T-cell (primary cell): ENCODE data around the gene TSPEAR. TPM values are rescaled to one million over a fixed set of nuclear protein-coding genes. Genes with fewer than 3 reads are reported as not detected.
A peak's percentile ranks its signal among the peaks of the same experiment; 100 is the strongest.

Source experiments
- ATAC-seq, 4 experiments: fragments of 200-7000 bp in 3 of 4; fragments of 150-1000 bp in 1 of 4; cut with Tn5 transposase; replicated peaks in 1 of 4; 1 replicate in 3 of 4; 2 replicates in 1 of 4; pipeline ENCODE4 v1.10.0; 2021; ENCODE audit warnings: moderate library complexity in 3 of 4, mild to moderate bottlenecking in 2 of 4, moderate number of reproducible peaks in 1 of 4
- CTCF ChIA-PET, 2 donors: fragments of 300-600 bp; sonication (Branson Sonifier 250); formaldehyde crosslinking; loops; one replicate each; lab custom pipeline; 2022; ENCODE audit warnings: antibody characterized with exemption in 2 of 2; lab: Charles Lee
- POLR2A ChIA-PET, 2 donors: fragments of 300-600 bp; sonication (Branson Sonifier 250); formaldehyde crosslinking; loops; one replicate each; lab custom pipeline; 2022; ENCODE audit warnings: antibody characterized with exemption in 2 of 2; lab: Charles Lee
- DNase-seq, 35 experiments: peaks; one replicate each; pipeline versions ENCODE4 v3.0.0 to v3.0.0-alpha.2; 2013 to 2023
- H3K27ac ChIP-seq: one replicate; pipeline ENCODE4 v1.5.1; 2013; ENCODE audit warnings: low read length
- H3K27me3 ChIP-seq, 2 experiments: replicated peaks in 1 of 2; 1 replicate in 1 of 2; 2 replicates in 1 of 2; pipeline versions ENCODE4 v1.6.1 to v1.7.0; 2013; ENCODE audit warnings: low read length in 1 of 2, mixed read lengths in 1 of 2; ENCODE audit not compliant: control insufficient read depth in 2 of 2, insufficient read depth in 2 of 2; ENCODE audit errors: extremely low read depth in 1 of 2
- H3K36me3 ChIP-seq, 2 donors: 1 replicate in 1 of 2; 2 replicates in 1 of 2; pipeline versions ENCODE4 v1.6.1 to v1.7.0; 2013; ENCODE audit warnings: low read length in 1 of 2; ENCODE audit not compliant: control insufficient read depth in 2 of 2, insufficient read depth in 1 of 2; ENCODE audit errors: extremely low read depth in 1 of 2
- H3K4me1 ChIP-seq, 2 experiments: 1 replicate in 1 of 2; 2 replicates in 1 of 2; pipeline versions ENCODE4 v1.6.1 to v1.7.0; 2013; ENCODE audit warnings: low read length in 2 of 2, mixed read lengths in 1 of 2; ENCODE audit not compliant: insufficient read depth in 2 of 2, control insufficient read depth in 1 of 2; ENCODE audit errors: extremely low read depth in 1 of 2
- H3K4me3 ChIP-seq, 2 donors: 1 replicate in 1 of 2; 2 replicates in 1 of 2; pipeline versions ENCODE4 v1.5.1 to v1.7.0; 2013; ENCODE audit warnings: mild to moderate bottlenecking in 2 of 2, low read length in 1 of 2, moderate library complexity in 1 of 2; ENCODE audit not compliant: control insufficient read depth in 1 of 2; ENCODE audit errors: extremely low read depth in 1 of 2
- H3K9me3 ChIP-seq: 2 replicates; pipeline ENCODE4 v1.7.0; 2013
- H3K27ac Mint-ChIP-seq, 2 donors: one replicate each; pipeline ENCODE4 v1.8.0; 2020 to 2021; ENCODE audit warnings: mild to moderate bottlenecking in 2 of 2, mixed read lengths in 2 of 2
- H3K27me3 Mint-ChIP-seq, 2 donors: one replicate each; pipeline ENCODE4 v1.8.0; 2021 to 2022; ENCODE audit warnings: mixed read lengths in 2 of 2
- H3K36me3 Mint-ChIP-seq: one replicate; pipeline ENCODE4 v1.8.0; 2021; ENCODE audit warnings: mixed read lengths
- H3K4me1 Mint-ChIP-seq, 3 donors: one replicate each; pipeline ENCODE4 v1.8.0; 2020 to 2022; ENCODE audit warnings: mixed read lengths in 3 of 3, mild to moderate bottlenecking in 1 of 3
- H3K4me3 Mint-ChIP-seq, 3 donors: one replicate each; pipeline ENCODE4 v1.8.0; 2020 to 2022; ENCODE audit warnings: mild to moderate bottlenecking in 3 of 3, mixed read lengths in 3 of 3, moderate library complexity in 3 of 3
- H3K9me3 Mint-ChIP-seq, 3 donors: one replicate each; pipeline ENCODE4 v1.8.0; 2020 to 2022; ENCODE audit warnings: mixed read lengths in 3 of 3
- WGBS: methylation state at CpG from one replicate; pipeline ENCODE4 v1.1.5; 2013; ENCODE audit warnings: missing lambda C conversion rate; ENCODE audit not compliant: insufficient coverage; 5-methylcytosine and 5-hydroxymethylcytosine counted together
- total RNA-seq, 35 experiments: library from RNA in 6 of 35; stranded (reverse) in 6 of 35; fragments of 120-200 nt in 1 of 35; gene quantifications; one replicate each; pipeline versions ENCODE4 v1.2.1 to v1.2.4 and lab custom pipeline; 2013 to 2026

TSPEAR gene
- total RNA-seq, 5 donors from 2014 or later (not counting 1 experiment from before 2014, with no cell fraction given), result not detected

DNA sequence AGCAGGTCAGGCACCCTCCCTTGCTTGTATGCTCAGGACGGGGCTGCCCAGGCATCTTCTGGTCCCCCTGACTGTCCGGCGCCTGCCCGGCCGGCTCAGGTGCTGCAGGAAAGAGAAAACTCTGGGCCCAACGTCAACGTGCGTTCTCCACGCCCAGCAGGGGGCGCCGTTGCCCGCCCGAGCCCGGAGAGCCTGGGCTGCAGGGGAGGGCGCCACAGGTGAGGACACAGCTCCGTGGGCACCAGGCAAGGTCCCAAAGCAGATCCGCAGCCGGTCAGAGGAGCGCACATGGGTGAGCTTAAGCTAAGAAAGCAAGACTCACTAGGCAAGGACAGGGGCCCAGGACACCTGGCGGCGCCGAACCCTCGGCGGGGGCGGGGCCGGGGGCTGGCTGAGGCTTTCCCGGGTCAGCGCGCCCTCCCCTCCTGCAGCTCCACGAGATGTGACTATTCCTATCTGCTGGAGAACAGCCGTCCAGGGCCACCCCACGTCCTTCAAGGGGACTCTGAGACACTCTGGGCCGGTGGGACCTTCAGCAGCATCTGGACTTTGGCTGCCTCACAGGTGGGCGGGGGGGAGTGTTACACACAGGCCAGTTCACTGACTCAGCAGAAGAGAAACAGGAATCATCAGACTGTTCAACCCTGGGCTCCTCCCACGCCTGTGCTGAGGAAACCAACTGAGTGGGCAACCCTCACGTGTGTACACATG is 200.7 kb downstream of the TSPEAR start:
- Mint-ChIP-seq H3K9me3 (no peaks in the 10 kb centered on the region), H3K4me3 (peak overlapping the region; percentile 39 to 55 (median 46))
- POLR2A ChIA-PET, result no interaction called here

DNA sequence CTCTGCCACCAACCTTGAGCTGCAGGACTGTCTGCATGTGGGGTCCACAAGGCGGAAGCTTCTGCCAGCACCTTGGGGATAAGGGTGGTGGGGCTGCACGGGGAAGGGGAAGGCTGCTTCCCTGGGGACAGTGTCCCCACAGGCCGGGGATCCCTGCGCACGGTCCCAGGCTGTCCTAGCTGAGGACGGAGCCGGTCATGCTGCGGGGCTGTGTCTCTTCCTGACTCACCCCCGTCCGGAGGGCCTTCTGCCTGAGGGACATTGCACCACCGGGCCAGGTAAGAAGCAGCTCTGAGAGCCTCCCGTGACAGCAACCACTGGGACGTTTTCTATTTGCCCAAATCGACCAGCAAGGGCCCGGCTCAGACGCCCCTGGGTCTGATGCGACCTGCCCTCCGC is 201.3 kb downstream of the TSPEAR start:
- Histone ChIP-seq H3K27me3 (peaks cover 0 to 30% of the 10 kb centered on the region in 2 experiments), H3K4me3 (peak overlapping the region in 1 of 2 donors; percentile 48), H3K9me3 (no peaks in the 10 kb centered on the region), H3K27ac (no peak overlapping the region), H3K36me3 (no peaks in the 10 kb centered on the region), H3K4me1 (peaks cover 0 to 16% of the 10 kb centered on the region in 2 experiments)
- ChIA-PET CTCF (interaction anchor here (0.6 to 2.5 kb wide), 10 partner anchors 9 to 460 kb away, joined by 3 to 33 read pairs (median 4); partner anchors contain the start of gene UBE2G2 (in 1 of the 2)), POLR2A (no interaction called here)
- Mint-ChIP-seq H3K9me3 (no peaks in the 10 kb centered on the region), H3K27ac (no peak overlapping the region), H3K27me3 (no peaks in the 10 kb centered on the region), H3K4me3 (peak overlapping the region in 1 of 3 donors; percentile 46), H3K4me1 (peaks cover 0 to 6% (median 4%) of the 10 kb centered on the region in 3 donors), H3K36me3 (no peaks in the 10 kb centered on the region)
- DNase-seq (no peak), ATAC-seq (peak in 1 of 4 experiments; percentile 13)
- WGBS, result 57% methylated on average over 18 of the region's 18 CpGs

More for the DNA sequence above, 200.7 kb downstream of the TSPEAR start:
- H3K4me3 ChIP-seq, result peak overlapping the region; percentile 48 to 53
- Mint-ChIP-seq H3K36me3 (no peaks in the 10 kb centered on the region), H3K27ac (no peak overlapping the region), H3K4me1 (peaks cover 0 to 6% (median 4%) of the 10 kb centered on the region in 3 donors), H3K27me3 (no peaks in the 10 kb centered on the region)
- H3K27ac ChIP-seq, result no peak overlapping the region
- peaks cover 0 to 16% of the 10 kb centered on the region in 2 experiments for H3K4me1 ChIP-seq
- H3K36me3 ChIP-seq, result no peaks in the 10 kb centered on the region
- CTCF ChIA-PET, result interaction anchor here (0.6 to 2.5 kb wide), 11 partner anchors 9 to 618 kb away, joined by 3 to 33 read pairs (median 4); partner anchors contain the start of gene UBE2G2 (in 1 of the 2)
- no peaks in the 10 kb centered on the region for H3K9me3 ChIP-seq
- DNase-seq (peak; percentile 49 to 91 (median 77)), ATAC-seq (peak; percentile 85 to 97 (median 92))
- 3% methylated on average over 36 of the region's 36 CpGs for WGBS
- peaks cover 0 to 30% of the 10 kb centered on the region in 2 experiments for H3K27me3 ChIP-seq

GRCh38 chr21:44509539-44509938 is 201.8 kb downstream of the TSPEAR start:
- 71% methylated on average over 10 of the region's 12 CpGs for WGBS
- H3K27ac ChIP-seq, result no peak overlapping the region
- peaks cover 0 to 30% of the 10 kb centered on the region in 2 experiments for H3K27me3 ChIP-seq
- H3K9me3 ChIP-seq, result no peaks in the 10 kb centered on the region
- Mint-ChIP-seq H3K36me3 (no peaks in the 10 kb centered on the region), H3K4me3 (no peak overlapping the region), H3K27me3 (no peaks in the 10 kb centered on the region), H3K9me3 (no peaks in the 10 kb centered on the region), H3K27ac (no peak overlapping the region), H3K4me1 (peaks cover 0 to 6% (median 4%) of the 10 kb centered on the region in 3 donors)
- DNase-seq, result no peak
- CTCF ChIA-PET, result interaction anchor here (0.6 to 2.5 kb wide), 7 partner anchors 10 to 459 kb away, joined by 3 to 33 read pairs (median 6); no protein-coding TSS in a partner anchor
- no peak overlapping the region for H3K4me3 ChIP-seq
- H3K36me3 ChIP-seq, result no peaks in the 10 kb centered on the region
- ATAC-seq, result no peak
- POLR2A ChIA-PET, result no interaction called here
- H3K4me1 ChIP-seq, result peaks cover 0 to 16% of the 10 kb centered on the region in 2 experiments

DNA sequence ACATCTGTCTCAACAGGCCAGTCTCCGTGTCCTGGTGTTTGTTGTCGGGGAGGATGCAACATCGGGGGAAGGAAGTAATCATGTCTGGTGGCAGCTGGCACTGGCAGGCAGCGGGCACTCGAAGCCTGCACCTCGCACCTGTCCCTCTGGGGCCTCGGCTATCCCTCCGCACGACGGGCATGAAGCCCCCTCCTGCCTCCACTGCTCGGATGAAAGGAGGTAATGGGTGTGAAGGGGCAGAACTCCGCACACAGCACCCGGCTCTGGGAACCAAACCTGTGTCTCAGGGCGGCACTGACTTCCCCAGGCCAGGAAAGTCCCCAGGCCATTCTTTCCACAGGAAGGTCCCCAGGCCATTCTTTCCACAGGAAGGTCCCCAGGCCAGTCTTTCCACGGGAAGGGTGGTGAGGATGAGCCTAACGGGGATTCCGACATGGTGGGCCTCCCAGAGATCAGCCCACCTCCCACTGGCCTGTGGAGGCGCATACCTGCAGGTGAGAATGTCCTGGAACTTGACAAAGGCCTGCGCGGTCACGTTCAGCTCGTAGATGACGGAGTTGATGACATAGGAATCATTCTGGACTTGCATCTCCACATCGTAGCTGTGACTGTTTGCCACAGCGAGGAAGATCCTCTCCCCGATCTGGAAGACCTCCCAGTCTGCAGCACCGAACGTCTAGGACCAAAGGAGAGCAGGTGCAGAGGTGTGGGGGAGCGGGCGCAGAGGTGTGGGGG is 202.5 kb downstream of the TSPEAR start:
- Mint-ChIP-seq H3K4me1 (peaks cover 0 to 9% (median 5%) of the 10 kb centered on the region in 3 donors), H3K27ac (no peak overlapping the region), H3K9me3 (no peaks in the 10 kb centered on the region), H3K36me3 (no peaks in the 10 kb centered on the region), H3K4me3 (no peak overlapping the region), H3K27me3 (no peaks in the 10 kb centered on the region)
- H3K4me1 ChIP-seq, result peaks cover 0 to 22% of the 10 kb centered on the region in 2 experiments
- 86% methylated on average over 13 of the region's 30 CpGs for WGBS
- no peaks in the 10 kb centered on the region for H3K36me3 ChIP-seq
- H3K27me3 ChIP-seq, result peaks cover 0 to 30% of the 10 kb centered on the region in 2 experiments
- H3K9me3 ChIP-seq, result no peaks in the 10 kb centered on the region
- H3K27ac ChIP-seq, result no peak overlapping the region
- POLR2A ChIA-PET, result no interaction called here
- ATAC-seq, result no peak
- CTCF ChIA-PET, result interaction anchor here (2.0 to 2.5 kb wide), 2 partner anchors 233 to 284 kb away, joined by 9 to 33 read pairs; no protein-coding TSS in a partner anchor
- H3K4me3 ChIP-seq, result no peak overlapping the region
- DNase-seq, result no peak

DNA sequence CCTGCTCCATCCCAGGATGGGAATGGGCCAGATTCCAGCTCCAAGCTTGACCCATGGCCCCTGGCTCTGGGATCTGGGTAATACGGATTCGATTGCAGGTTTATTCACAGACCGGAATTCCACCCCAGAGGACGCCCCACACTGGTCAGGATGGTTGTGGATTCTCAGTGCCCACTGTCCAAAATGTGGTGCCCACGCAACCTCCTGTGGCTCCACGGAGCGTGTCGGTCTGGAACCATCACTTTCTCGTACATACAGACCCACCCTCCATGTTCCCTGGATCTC is 203.0 kb downstream of the TSPEAR start:
- Mint-ChIP-seq H3K27ac (no peak overlapping the region), H3K4me3 (no peak overlapping the region), H3K36me3 (no peaks in the 10 kb centered on the region), H3K4me1 (peaks cover 0 to 11% (median 8%) of the 10 kb centered on the region in 3 donors), H3K9me3 (no peaks in the 10 kb centered on the region), H3K27me3 (no peaks in the 10 kb centered on the region)
- Histone ChIP-seq H3K4me1 (peaks cover 0 to 25% of the 10 kb centered on the region in 2 experiments), H3K4me3 (no peak overlapping the region), H3K9me3 (no peaks in the 10 kb centered on the region), H3K27ac (no peak overlapping the region), H3K27me3 (peaks cover 0 to 30% of the 10 kb centered on the region in 2 experiments), H3K36me3 (no peaks in the 10 kb centered on the region)
- ChIA-PET CTCF (no interaction called here), POLR2A (no interaction called here)
- WGBS, result 86% methylated on average over 9 of the region's 9 CpGs
- DNase-seq (no peak), ATAC-seq (no peak)

DNA sequence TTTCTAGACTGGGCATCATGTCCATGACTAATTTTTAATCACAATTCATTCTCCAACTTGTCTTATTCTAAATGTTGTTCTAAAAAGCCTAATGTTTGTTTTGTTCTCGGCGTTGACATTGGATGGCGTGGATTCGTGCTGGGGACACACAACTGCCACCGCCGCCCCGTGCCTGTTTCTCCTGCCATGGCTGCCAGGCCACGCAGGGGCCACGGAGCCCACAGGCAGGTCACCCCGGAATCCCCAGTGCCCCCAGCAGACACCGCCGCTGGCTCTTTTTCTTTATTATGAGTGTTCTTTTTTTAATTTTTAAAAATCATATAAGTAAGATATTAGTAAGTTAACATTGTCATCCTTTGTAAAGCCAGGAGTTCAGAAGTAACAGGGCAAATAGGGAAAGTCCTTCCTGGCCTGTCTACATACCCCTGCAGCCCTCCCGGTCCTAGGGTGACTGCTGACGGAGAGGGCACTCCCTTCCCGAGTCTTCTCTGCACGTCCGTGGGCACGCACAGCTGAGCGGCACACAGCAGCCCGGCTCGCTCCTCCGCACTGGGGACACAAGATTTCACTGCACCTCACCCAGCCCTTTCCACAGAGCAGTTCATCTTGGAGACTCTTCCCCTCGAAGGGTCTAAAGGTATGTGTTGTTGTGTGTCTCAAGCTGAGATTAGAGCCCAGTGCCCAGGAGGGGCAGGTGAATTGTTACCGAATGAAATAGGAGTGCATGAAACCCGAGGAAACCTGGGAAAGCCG is 203.5 kb downstream of the TSPEAR start:
- H3K27ac Mint-ChIP-seq, result no peak overlapping the region
- H3K36me3 ChIP-seq, result no peaks in the 10 kb centered on the region
- POLR2A ChIA-PET, result no interaction called here
- CTCF ChIA-PET, result no interaction called here
- H3K9me3 Mint-ChIP-seq, result no peaks in the 10 kb centered on the region
- DNase-seq, result no peak
- no peak overlapping the region for H3K4me3 Mint-ChIP-seq
- no peaks in the 10 kb centered on the region for H3K9me3 ChIP-seq
- H3K27ac ChIP-seq, result no peak overlapping the region
- 93% methylated on average over 16 of the region's 26 CpGs for WGBS
- H3K27me3 Mint-ChIP-seq, result no peaks in the 10 kb centered on the region
- H3K4me3 ChIP-seq, result no peak overlapping the region
- H3K27me3 ChIP-seq, result peaks cover 0 to 31% of the 10 kb centered on the region in 2 experiments
- H3K4me1 ChIP-seq, result peaks cover 0 to 25% of the 10 kb centered on the region in 2 experiments
- H3K4me1 Mint-ChIP-seq, result peaks cover 0 to 11% (median 8%) of the 10 kb centered on the region in 3 donors
- no peaks in the 10 kb centered on the region for H3K36me3 Mint-ChIP-seq
- ATAC-seq, result no peak
